ENCODE measurements around the gene OCIAD2. TPM values are rescaled to one million over a fixed set of nuclear protein-coding genes. Genes with fewer than 3 reads are reported as not detected.

OCIAD2 gene
- total RNA-seq, 6 experiments from 2014 or later, result 1.0 to 17.3 (median 2.3) TPM

GRCh38 chr4:48913346-48913745 lies 6.8 kb upstream of the OCIAD2 start:
- H3K27me3 Mint-ChIP-seq (ENCODE audit: insufficient read depth), result peaks cover 7% of the 10 kb centered on the region; the same call in 1 of the 2 replicates
- no peaks in the 10 kb centered on the region for H3K36me3 Mint-ChIP-seq (ENCODE audit: low read depth)
- H3K4me1 Mint-ChIP-seq (ENCODE audit: low read depth), result peaks cover 39% of the 10 kb centered on the region
- H3K27ac Mint-ChIP-seq, result peak overlapping the region; percentile 72
- DNase-seq, result peak; percentile 84
- H3K9me3 Mint-ChIP-seq, result no peaks in the 10 kb centered on the region
- H3K4me3 Mint-ChIP-seq, result peak overlapping the region; percentile 33; the same call in 1 of the 2 replicates
- no peak for TF ChIP-seq CTCF (IDR thresholded peaks at IDR 0.05)

- Mint-ChIP-seq H3K4me1 (ENCODE audit: low read depth) (peaks cover 42% of the 10 kb centered on the region), H3K27ac (peak overlapping the region; percentile 62), H3K9me3 (no peaks in the 10 kb centered on the region), H3K4me3 (no peak overlapping the region), H3K27me3 (ENCODE audit: insufficient read depth) (peaks cover 8% of the 10 kb centered on the region; the same call in 1 of the 2 replicates), H3K36me3 (ENCODE audit: low read depth) (no peaks in the 10 kb centered on the region)
- no peak for TF ChIP-seq CTCF (IDR thresholded peaks at IDR 0.05)
- no peak for DNase-seq
Measured at GRCh38 chr4:48912349-48912748, 5.8 kb upstream of the OCIAD2 start.

GRCh38 chr4:48910511-48910910 lies 3.9 kb upstream of the OCIAD2 start:
- no peaks in the 10 kb centered on the region for H3K36me3 Mint-ChIP-seq (ENCODE audit: low read depth)
- DNase-seq, result no peak
- H3K9me3 Mint-ChIP-seq, result no peaks in the 10 kb centered on the region
- TF ChIP-seq CTCF (IDR thresholded peaks at IDR 0.05), result no peak
- no peak overlapping the region for H3K4me3 Mint-ChIP-seq
- H3K27ac Mint-ChIP-seq, result no peak overlapping the region
- peaks cover 9% of the 10 kb centered on the region; the same call in 1 of the 2 replicates for H3K27me3 Mint-ChIP-seq (ENCODE audit: insufficient read depth)
- H3K4me1 Mint-ChIP-seq (ENCODE audit: low read depth), result peaks cover 49% of the 10 kb centered on the region

- peaks cover 58% of the 10 kb centered on the region for H3K4me1 Mint-ChIP-seq (ENCODE audit: low read depth)
- peak overlapping the region; percentile 65 for H3K27ac Mint-ChIP-seq
- TF ChIP-seq CTCF (IDR thresholded peaks at IDR 0.05), result no peak
- peak; percentile 98 for DNase-seq
- no peaks in the 10 kb centered on the region for H3K9me3 Mint-ChIP-seq
- no peaks in the 10 kb centered on the region for H3K36me3 Mint-ChIP-seq (ENCODE audit: low read depth)
- no peak overlapping the region for H3K4me3 Mint-ChIP-seq
- peaks cover 7% of the 10 kb centered on the region; the same call in 1 of the 2 replicates for H3K27me3 Mint-ChIP-seq (ENCODE audit: insufficient read depth)
Measured at GRCh38 chr4:48909697-48910096, 3.1 kb upstream of the OCIAD2 start.

GRCh38 chr4:48908687-48909086 lies 2.1 kb upstream of the OCIAD2 start:
- no peak for DNase-seq
- peaks cover 7% of the 10 kb centered on the region; the same call in 1 of the 2 replicates for H3K27me3 Mint-ChIP-seq (ENCODE audit: insufficient read depth)
- H3K36me3 Mint-ChIP-seq (ENCODE audit: low read depth), result no peaks in the 10 kb centered on the region
- no peaks in the 10 kb centered on the region for H3K9me3 Mint-ChIP-seq
- no peak for TF ChIP-seq CTCF (IDR thresholded peaks at IDR 0.05)
- H3K4me3 Mint-ChIP-seq, result no peak overlapping the region
- H3K4me1 Mint-ChIP-seq (ENCODE audit: low read depth), result peaks cover 61% of the 10 kb centered on the region
- H3K27ac Mint-ChIP-seq, result peak overlapping the region; percentile 41; the same call in 1 of the 2 replicates

Data from HFFc6 (cell line).